Measurements from ENCODE around the gene IL17RA.

The IL17RA gene

DNA sequence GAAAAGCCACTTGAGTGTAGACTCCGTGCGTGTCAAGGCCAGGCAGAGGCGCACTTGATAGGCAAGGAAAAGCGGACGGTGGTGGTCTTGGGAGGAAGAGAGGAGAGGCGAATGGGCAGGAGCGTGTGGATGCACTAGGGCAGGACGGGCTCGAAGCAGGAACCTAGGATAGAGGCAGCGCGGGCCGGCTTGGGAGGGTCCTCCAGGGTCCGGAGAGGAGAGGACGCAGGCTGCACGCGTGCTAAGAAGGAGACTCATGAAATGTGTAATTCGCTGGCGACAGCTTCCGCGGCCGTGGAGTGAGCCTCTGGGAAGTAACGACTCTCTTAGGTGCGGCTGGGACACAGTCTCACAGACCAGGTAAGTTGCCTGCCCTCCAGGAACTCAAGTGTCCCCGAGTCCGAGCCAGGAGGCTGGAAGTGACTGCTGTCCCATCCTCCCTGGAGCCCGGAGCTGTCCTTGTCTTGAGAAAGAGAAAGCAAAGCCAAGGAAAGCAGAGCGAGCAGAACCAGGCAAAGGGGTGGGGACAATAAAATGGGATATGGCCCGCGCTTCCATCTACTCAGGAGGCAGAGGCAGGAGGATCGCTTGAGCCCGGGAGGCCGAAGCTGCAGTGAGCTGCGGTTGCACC is 874 bp upstream of the IL17RA start:
- no peak for DNase-seq

DNA sequence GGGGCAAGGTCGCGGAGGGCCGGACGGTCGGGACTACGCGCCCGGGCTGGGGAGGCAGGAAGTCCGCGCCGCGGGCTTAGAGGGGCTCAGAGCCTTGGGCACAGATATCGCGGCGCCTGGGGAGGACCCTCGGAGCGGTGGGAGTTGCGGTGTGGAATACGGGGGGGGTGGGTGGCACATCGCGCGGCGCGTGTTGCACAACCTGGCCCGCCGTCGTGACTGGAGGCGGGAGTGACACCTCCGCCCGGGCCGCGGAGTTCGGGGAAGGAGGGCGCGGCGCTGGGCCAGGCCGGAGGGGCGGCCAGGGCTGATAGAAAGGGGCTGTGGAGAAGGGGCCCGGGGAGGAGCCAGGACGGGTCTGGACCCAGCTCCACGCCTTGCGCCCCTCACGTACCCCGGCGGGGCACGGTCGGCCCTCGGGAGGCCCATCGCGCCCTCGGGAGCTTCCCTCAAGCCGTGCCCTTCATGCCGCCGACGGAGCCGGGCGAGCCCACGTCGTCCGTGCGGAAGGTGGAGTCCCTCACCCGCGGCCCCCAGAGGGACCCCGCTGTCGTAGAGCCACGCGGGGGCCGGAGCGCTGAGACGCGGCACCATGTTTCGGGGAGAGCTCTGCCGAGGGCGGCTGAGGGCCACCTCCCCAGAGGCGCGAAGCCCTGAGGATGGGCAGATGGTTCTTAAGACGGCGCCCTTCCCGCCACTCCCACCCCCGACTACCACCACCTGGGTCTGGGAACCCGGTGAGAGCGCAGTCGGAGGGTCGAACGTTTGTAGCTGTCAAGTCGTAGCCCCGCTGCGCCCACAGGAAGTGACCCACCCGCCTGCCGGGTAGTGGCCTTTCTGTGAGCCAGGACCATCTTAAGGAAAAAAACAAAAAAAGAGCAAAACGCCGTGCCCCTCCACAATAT is 729 bp downstream of the IL17RA start:
- no peak for DNase-seq

DNA sequence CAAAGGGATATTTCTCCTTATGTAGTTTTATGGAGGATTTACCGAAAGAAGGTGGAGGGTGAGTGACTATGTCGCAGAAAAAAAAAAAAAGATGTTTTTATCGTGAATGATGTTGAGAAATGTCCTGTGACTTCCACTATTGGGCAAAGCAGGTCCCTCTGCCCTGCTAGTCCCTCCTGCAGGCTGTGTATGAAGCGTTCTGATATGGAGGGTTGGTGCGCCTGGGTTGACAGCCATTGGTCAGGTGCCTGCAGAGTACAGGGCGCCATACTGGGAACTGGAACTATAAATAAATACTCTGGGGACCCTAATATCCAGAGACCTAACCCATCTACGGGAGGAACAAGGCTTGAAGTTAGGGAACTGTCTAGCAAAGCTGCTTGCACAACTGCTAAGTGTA is 1.5 kb downstream of the IL17RA start:
- no peak for DNase-seq

DNA sequence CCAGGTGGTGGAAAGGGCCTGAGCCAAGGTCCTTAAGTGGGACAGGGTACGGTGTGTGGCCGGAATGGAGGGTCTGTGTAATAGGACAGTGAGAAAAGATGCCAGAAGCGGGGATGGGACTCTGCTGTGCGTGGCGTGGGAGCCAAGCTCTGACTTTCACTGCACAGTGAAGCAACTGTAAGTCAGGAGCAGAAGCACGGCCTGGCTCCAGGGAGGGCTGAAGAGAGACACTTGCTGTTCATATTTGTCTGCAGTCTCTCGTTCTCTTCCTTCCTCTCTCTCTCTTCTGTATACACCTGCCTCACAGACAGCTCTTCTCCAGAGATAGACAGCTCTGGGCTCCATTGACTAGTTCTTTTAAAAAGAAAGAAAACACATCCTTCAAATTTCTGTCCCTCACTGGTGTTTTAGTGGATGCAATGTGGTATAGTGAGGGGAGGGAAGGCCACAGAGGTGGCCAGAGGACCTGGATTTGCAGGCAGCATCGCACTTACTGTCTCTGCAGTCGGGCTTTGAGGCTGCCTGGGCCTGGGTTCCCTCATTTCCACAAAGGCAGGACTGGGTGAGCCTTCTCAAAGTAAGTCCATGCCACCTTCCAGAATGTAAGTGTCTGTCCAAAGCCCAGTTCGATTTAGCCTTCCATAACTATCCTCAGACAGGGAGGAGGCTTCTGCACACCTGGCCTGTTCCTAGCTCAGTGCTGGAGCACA is 2.1 kb downstream of the IL17RA start:
- no peak for DNase-seq

DNA sequence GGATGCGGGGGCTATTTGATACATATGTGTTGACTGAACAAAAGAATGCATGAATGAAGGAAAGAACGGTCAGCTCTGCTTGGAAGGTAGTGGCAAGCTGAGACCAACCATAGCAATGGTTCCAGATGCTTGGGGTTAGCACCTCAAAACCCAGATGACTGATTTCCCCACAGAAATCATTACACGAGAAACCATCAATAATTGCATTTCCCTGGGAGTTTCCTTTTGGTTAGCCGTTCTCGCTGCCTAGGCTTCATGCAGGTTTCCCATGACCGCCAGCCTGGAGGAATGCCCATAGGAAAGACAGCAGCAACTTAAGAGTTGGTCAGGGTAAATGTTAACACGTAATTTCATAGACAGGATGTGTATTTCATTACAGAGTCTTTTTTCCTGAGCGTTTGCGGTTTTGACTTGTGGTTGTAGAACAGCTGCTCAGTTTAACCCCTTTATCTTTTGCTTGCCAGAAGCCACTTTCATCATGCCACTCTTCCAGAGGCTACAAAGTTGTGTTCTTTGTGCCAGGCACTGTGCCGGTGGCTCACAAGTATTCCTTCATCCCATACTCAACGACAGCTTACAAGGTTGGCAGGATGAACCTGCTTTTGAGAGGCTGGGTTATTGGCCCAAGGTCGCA is 2.8 kb downstream of the IL17RA start:
- DNase-seq, result no peak

DNA sequence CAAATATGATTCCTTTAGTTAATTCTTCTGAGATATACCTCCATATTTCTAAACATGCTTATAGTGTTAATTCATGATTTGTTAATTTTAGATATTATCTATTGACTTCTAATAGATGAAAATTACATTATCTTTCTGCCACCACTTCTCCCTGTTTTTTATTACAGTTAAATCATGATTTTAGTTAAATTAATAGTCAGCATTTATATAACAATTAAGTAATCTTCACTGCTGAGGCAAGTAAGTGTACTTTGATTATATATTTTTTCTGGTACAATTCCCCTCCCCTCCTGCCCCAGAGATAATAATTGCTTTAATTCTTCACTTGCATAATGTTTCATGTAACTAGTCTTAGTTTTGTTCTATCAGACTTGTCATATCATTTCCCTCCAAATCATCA is 5.8 kb downstream of the IL17RA start:
- DNase-seq, result no peak

DNA sequence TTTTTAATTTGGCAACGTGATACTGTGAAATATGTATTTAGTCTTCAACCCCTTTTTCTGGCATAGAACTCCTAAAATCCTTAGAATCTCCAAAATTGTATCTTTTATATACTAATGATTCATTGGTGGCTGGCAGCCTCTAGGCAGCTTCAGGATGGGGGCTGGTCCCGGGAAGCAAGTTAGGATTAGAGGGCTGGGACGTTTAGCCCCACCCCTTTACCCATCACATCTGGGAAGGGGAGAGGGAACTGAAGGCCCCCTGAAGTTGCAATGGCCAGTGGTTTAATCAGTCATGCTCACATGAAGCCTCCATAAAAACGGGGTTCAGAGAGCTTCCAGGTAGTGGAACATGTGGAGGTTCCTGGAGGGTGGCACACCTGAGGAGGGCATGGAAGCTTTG is 7.1 kb downstream of the IL17RA start:
- DNase-seq, result no peak

DNA sequence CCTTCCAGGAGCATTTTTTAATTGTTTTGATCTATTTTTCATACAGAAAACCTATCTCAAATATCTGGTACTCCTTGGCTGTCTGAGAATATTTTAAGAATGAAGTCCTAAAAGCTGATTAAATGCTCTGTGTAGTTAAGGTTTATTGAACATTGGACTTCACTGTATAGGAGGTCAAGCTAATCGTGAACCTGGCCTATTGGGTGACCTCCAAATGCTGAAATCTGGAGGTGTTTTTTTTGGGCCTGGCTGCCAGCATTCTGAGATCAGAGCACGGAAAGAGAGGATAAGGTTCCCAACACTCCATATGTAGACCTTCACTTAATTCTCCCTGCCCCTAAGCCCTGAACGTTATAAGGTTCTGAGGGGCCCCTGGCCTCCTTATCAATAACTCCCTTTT is 8.3 kb downstream of the IL17RA start:
- DNase-seq, result no peak

DNA sequence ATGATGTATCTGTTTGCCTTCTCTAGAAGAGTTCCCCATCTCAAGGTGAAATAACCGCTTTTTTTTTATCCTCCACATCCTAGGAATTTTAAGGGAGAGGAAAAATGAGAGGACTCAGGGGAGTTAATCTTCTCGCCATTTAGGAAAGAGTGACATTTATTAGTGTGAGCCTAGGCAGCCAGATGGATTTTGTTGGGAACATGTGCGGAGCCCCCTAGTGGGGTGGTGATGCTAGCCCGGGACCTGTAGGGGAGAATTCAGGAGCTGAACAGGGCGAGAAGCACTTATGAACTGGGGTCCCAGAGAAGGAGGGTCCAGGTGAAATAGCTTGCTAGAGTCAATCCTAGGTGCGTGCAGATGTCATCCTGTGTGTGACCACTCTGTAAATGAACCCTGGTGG is 10.7 kb downstream of the IL17RA start:
- no peak for DNase-seq

DNA sequence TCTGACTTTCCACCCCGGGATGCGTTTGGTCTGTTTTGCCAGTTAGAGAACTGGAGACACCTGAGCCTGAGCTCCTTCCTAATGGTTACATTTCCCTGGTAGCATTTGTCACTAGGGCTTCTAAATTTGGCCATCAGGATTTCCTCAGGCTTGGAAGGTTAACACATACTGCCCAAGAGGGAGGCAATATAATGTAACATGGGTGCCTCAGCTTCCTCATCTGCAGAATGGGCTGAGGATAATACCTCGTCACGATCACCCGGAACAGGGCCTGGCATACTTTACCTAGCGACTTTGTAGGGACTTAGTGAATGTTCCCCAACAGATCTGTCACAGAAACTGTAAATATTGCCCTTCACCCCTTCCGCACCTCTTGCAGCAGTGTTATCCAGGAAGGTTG is 11.3 kb downstream of the IL17RA start:
- DNase-seq, result no peak

DNA sequence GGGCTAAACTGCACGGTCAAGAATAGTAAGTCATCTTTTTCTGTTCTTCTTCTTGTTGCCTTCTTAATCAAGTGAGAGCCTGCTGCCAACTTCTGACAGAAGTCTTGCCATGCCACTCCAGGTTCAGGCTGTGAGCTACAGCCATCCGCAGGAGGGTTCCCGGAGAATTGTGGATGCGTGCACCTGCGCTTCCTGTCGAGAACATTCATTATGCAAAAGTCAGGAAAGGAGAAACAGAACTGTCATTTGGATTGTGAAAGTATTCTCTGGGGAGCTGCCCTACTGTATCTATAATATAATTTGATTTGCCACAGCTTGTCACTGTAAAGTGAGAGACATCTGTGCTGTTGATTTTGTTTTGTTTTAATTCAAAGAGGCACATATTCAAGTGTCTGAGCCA is 12.3 kb downstream of the IL17RA start:
- no peak for DNase-seq

DNA sequence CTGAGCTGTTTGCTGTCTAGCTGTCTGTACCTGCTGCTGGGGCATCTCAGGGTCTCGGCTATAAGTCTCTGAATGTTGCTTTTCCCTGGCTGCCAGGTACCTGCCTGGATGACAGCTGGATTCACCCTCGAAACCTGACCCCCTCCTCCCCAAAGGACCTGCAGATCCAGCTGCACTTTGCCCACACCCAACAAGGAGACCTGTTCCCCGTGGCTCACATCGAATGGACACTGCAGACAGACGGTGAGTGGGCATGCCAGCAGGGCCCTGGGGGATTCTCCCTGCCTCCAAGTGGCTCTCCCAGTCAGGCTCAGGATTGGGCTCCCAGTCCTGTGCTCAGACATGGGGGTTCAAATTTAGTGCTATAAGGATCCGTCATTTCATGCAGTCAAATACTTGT is 12.9 kb downstream of the IL17RA start:
- no peak for DNase-seq

DNA sequence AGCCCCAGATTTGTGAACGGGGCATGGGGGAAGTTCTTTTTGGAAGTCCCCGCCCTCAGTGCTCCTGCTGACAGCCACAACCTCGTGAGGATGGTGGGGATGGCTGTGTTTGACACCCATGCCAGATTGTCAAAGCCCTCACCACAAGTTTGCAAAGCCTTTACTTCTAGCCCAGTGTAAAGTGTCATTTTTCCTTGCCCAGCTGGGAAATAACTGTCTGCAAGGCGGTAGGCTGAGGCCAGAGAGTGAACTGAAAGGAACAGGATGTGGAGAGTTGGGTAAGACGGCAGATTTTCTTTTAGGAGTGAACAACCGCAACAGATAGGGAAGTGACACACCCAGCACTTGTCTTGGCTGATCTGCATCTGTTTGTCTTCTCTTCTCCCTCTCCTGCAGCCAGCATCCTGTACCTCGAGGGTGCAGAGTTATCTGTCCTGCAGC is 13.6 kb downstream of the IL17RA start:
- DNase-seq, result peak; percentile 38

DNA sequence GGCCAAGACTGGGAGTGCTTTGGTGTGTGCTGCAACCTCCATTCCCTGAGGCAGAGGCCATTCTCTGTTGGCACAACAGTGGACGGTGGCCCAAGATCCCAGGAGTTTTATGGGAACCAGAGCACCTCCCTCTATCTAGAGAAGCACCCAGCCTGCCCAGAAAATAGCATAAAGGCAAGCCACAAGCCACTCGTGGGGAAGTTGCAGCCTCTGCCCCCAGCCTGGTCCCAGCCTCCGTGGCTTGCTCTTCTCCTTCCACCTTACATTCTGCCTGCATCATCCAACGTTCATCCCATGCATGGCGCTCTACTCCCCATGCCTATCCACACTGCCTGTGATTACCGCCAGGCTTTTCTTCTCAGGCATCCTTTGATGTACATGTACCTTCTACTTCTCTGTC is 15.8 kb downstream of the IL17RA start:
- no peak for DNase-seq

DNA sequence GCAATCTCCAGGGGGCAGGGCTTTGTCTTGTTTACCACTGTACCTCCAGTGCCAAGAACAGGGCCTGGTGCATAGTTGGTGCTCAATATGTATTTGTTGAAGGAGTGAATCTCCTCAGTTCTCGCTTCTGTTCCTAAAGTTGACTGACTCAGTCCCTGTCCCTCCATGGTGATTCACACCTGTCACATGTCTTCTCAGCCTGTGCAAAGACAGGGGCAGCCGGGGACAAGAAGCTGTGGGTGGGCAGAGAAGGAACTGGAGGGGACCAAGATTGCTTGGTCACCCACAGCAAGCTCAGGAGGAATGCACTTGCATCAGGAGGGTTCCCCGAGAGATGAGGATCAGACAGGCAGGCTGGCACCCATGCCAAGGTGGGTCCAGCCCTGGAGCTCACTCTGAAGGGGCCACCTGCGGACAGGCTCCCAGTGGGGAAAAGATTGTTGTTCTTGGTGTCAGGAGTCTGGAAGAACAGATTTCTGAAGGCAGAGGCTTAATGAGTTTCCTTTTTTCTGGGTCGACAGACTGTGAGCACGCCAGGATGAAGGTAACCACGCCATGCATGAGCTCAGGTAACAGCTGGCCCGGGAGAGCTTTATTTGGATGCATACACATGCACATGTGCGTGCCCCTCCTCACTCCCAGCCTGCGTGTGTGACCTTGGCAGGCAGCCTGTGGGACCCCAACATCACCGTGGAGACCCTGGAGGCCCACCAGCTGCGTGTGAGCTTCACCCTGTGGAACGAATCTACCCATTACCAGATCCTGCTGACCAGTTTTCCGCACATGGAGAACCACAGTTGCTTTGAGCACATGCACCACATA is 16.9 kb downstream of the IL17RA start:
- DNase-seq, result no peak

DNA sequence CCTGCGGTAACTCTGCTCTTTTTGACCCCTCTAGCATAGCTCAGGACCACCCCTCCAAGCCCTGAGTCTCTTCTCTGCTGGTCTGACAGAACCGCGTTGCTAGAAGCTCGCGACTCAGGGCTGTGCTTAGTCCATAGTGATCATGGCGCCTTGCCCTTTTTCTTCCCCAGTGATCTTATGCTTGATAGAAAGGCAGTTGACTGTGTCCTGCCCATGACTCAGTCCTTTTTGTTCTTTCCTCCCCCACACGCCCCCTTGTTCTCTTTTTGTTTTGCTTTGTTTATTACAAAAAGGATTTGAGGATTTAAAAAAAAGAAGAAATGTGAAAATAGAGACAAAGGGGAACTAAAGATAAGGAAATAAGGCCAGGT is 17.5 kb downstream of the IL17RA start:
- DNase-seq, result no peak

DNA sequence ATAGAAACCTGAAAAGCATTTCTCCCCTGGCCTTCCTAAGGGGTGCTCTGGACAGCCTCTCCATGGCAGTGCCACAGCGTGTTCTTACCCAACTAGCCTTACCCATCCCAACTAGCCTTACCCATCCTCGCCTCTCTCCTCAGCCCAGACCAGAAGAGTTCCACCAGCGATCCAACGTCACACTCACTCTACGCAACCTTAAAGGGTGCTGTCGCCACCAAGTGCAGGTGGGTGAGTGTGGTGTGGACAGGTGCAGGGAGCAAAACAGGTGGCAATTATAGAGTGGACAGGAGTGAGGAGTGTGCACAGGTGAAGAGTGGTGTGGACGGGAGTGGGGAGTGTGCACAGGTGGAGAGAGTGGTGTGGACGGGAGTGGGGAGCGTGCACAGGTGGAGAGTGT is 18.6 kb downstream of the IL17RA start:
- DNase-seq, result no peak

DNA sequence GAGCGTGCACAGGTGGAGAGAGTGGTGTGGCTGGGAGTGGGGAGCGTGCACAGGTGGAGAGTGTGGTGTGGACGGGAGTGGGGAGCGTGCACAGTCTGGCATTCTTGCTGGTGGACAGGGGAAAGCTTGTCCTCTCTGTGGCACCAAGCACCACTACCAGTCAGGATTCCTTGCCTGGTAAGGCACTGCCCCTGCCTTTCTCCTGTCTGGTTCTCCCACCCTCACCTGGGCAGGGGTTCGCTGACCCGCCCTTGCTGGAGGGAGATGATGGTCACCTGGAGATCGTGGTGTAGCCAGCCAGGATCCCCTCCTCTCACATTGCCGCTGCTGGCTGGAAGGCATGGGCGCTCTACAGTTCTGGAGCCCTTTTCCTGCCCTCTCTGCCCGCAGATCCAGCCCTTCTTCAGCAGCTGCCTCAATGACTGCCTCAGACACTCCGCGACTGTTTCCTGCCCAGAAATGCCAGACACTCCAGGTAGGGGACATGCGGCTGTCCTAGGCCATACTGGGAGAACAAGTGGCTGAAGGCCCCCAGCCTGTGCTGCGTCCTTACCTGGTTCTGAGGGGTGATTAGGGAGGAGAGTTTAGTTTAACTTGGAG is 19.6 kb downstream of the IL17RA start:
- DNase-seq, result no peak

DNA sequence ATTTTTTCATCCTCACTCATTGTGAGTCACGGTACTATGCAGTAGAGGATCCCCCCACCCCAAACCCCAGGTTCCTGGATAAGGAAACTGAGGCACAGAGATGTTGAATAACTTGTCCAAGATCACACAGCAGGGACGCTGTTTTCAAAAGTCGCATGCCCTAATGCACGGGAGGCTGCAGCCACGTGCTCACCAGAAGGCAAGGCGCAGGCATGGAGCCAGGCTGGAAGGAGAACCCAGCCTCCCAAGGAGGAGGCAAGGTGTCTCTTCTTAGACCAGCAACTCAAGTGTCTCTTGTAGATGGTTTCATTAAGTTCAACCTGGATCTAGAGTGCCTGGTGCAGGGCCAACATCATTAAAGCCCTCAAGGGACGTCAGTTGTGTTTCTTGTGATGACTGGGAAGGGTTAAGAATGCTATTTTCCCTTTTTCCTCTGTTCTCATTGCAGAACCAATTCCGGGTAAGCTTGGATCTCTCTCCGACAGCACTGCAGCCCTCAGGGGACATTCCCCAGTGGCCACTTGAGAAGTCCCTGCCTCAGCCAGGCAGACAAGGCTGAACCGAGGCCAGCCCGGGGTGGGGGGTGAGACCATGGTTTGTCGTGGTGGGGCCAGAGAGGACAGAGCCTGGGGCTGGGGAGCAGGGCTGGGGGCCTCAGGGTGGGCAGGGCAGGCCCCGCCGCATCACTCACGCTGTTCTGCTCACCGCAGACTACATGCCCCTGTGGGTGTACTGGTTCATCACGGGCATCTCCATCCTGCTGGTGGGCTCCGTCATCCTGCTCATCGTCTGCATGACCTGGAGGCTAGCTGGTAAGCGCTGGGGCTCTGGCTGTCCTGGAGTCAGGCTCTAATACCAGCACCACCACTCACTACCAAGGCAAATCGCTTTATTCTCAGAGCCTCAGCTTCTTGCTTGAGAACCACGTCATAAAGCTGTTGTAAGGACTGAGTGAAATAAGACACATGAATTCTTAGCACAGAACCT is 20.6 kb downstream of the IL17RA start:
- DNase-seq, result no peak

DNA sequence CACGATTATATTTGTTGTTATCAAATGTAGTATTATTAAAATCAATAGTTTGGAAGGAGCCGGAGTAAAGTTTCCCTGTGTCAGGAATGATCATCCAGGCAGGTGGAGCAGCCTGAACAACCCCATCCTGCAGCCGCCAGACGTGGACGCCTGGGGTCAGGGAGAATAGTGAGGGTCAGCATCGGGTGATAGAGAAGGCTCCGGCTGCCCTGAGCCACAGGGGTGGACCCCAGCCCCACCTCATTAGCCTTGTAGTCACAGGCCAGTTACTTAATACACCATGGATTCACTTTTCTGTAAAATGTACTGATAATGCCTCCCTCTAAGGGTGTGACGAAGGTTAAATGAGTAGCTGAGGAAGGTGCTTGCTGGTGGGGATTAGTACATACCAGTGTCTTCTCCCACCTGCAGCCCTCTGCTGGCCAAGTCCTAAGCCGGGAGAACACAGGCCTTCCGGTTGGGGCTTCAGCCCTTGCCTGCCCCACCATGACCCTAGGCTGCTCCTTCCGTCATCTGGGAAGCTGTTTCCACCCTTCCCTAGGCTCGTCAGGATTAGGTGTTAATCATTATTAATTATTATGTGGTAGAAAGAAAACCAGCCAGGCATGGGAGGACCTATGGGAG is 21.5 kb downstream of the IL17RA start:
- DNase-seq, result no peak

Data from CD4-positive, alpha-beta T cell treated with Interleukin-15 for 1 hour (primary cell).